Right ventricle myocardium superior (tissue), 1 donor: ENCODE data around the gene PCDH1. TPM values are rescaled to one million over a fixed set of nuclear protein-coding genes. Genes with fewer than 3 reads are reported as not detected.

Source experiments
- ATAC-seq: fragments of 200-7000 bp; cut with Tn5 transposase; one replicate; pipeline ENCODE4 v1.9.1; 2020; ENCODE audit warnings: mild to moderate bottlenecking; ENCODE audit not compliant: poor library complexity
- DNase-seq: peaks from one replicate; pipeline ENCODE4 v3.0.0-alpha.2; 2020
- intact Hi-C: fragments of 100-400 bp; cut with DNase I; formaldehyde crosslinking; loops from one replicate; pipeline ENCODE4 v1.11.2; 2022
- total RNA-seq: library from RNA; stranded (reverse); fragmentation: NEBNext Ultra II Directional; extraction: Animal tissue kit (Norgen Biotek cat#: 25700); gene quantifications from one replicate; pipeline ENCODE4 v1.2.1, GENCODE V29; 2021
- donor health status: DM: no; HTN: yes; CAD: no; lungs with severe emphysema.

The PCDH1 gene
- total RNA-seq, 1 donor from 2014 or later, result 15.8 TPM

GRCh38 chr5:141864371-141865370, 13.5 kb downstream of the PCDH1 start:
- no peak for DNase-seq
- intact Hi-C loops, result no loop called here
- ATAC-seq, result no peak

- no peak for DNase-seq
- intact Hi-C loops, result no loop called here
- no peak for ATAC-seq
Observed at GRCh38 chr5:141863569-141864178, 14.5 kb downstream of the PCDH1 start.

- DNase-seq (no peak), ATAC-seq (no peak)
- intact Hi-C loops, result no loop called here
Observed at GRCh38 chr5:141862936-141863543, 15.2 kb downstream of the PCDH1 start.

- DNase-seq (no peak), ATAC-seq (no peak)
- intact Hi-C loops, result no loop called here
Observed at GRCh38 chr5:141861194-141861593, 17.0 kb downstream of the PCDH1 start.

- DNase-seq (no peak), ATAC-seq (no peak)
- intact Hi-C loops, result no loop called here
Observed at GRCh38 chr5:141858079-141858765, 20.0 kb downstream of the PCDH1 start.

- ATAC-seq, result no peak
- no peak for DNase-seq
- intact Hi-C loops, result no loop called here
Observed at GRCh38 chr5:141857226-141857625, 21.0 kb downstream of the PCDH1 start.

GRCh38 chr5:141856037-141856790, 22.0 kb downstream of the PCDH1 start:
- no peak for ATAC-seq
- DNase-seq, result no peak
- intact Hi-C loops, result no loop called here

GRCh38 chr5:141855265-141856036, 22.8 kb downstream of the PCDH1 start:
- ATAC-seq, result peak; percentile 38
- intact Hi-C loops, result no loop called here
- DNase-seq, result peak; percentile 62

- ATAC-seq (no peak), DNase-seq (no peak)
- intact Hi-C loops, result no loop called here
Observed at GRCh38 chr5:141853895-141854626, 24.1 kb downstream of the PCDH1 start.

GRCh38 chr5:141852448-141852847, 25.8 kb downstream of the PCDH1 start:
- no peak for DNase-seq
- ATAC-seq, result no peak
- intact Hi-C loops, result no loop called here

- DNase-seq, result no peak
- no peak for ATAC-seq
- intact Hi-C loops, result no loop called here
Observed at GRCh38 chr5:141851195-141851874, 26.9 kb downstream of the PCDH1 start.

GRCh38 chr5:141850786-141851185, 27.4 kb downstream of the PCDH1 start:
- ATAC-seq (no peak), DNase-seq (no peak)
- intact Hi-C loops, result no loop called here

- intact Hi-C loops, result no loop called here
- peak; percentile 74 for ATAC-seq
- DNase-seq, result peak; percentile 55
Observed at GRCh38 chr5:141850244-141850768, 27.9 kb downstream of the PCDH1 start.

- ATAC-seq (peak; percentile 96), DNase-seq (peak; percentile 91)
- intact Hi-C loops, result no loop called here
Observed at GRCh38 chr5:141849415-141850243, 28.6 kb downstream of the PCDH1 start.

- ATAC-seq, result peak; percentile 32
- DNase-seq, result peak; percentile 66
- intact Hi-C loops, result no loop called here
Observed at GRCh38 chr5:141848744-141849414, 29.3 kb downstream of the PCDH1 start.
